Inflammatory macrophage treated with lipopolysaccharide for 1 hour (primary cell): ENCODE measurements around the gene ZFP62.

Experiments
- DNase-seq, 2 donors: peaks; one replicate each; pipeline ENCODE4 v3.0.0-alpha.2; 2020 to 2022

Gene ZFP62

DNA sequence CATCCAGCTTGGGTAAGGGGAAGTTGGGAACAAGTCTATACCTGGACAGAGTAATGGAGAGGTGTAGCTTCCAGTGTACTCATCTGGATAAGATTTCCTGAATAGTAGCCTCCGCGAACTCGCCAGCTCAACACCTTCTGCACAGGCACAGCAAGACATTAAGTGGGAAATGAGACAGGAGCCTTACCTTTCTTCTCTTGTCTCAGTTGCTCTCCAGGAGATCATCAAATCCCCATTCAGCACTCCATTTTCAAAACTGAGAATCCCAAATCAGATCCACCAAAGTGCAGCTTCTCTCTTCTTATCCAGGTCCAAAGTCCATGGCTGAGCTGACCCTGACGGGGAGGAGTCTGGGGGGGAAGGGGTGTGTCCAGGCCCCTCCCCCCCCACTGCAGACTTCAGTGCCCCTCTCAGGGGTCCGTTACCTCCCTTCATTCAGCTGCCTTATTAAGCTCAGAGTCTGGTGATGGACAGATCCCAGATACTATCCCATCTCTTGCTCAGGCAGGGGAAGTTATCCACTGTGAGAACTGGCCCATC lies 52.5 kb downstream of the ZFP62 start:
- DNase-seq = no peak

DNA sequence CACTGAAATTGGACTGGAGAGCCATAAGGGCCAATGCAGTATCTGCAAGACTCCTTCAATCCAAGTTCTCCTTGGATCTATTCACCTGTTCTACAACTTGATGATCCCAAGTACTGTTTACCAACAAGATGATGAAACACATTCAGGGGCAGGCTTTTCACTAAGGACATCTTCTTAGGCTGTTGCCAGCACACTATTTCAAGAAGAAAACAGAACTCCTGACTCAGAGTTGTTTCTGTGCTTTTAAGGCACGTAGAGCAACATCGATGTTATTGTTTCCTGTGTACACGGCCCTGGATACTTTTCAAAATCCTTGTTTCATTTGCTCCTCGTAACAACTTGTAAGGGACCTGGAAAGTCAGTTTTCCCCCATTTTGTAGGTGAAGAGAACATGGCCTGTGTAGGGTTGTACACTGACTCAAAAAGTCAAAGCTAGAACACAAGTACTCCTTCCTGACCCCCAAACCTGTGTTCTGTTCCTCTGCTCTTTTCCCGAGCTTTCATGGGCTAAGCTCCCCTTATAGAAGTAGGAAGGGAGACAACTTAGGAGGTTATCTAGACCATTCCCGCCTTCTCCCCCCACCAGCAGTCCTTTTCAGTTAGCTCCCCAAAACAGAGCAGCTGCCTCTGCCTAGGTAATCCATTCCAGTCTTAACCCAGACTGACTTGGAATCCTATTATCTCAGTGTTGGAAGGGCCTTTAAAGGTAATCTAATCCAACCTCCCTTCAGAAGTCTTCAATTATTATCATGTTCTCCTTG lies 53.2 kb downstream of the ZFP62 start:
- DNase-seq = no peak

DNA sequence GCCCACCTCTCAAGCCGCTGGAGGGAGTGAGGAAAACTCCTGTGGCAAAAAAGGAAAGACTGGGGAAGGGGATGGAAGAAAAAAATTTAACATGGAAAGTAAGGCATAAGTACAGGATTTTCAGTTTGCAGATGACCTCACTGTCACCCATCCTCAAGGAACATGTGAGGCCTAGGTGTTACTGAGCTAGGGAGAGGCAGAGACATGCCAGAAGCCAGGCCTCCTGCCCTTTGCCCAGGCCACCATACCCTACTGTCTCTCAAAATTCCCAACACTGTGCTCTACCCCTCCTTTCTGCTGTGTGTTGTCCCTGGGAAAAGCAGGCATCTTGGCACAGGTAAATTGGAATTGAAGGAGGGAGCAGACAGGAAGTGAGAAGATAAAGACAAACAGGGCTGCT lies 54.0 kb downstream of the ZFP62 start:
- DNase-seq = no peak

DNA sequence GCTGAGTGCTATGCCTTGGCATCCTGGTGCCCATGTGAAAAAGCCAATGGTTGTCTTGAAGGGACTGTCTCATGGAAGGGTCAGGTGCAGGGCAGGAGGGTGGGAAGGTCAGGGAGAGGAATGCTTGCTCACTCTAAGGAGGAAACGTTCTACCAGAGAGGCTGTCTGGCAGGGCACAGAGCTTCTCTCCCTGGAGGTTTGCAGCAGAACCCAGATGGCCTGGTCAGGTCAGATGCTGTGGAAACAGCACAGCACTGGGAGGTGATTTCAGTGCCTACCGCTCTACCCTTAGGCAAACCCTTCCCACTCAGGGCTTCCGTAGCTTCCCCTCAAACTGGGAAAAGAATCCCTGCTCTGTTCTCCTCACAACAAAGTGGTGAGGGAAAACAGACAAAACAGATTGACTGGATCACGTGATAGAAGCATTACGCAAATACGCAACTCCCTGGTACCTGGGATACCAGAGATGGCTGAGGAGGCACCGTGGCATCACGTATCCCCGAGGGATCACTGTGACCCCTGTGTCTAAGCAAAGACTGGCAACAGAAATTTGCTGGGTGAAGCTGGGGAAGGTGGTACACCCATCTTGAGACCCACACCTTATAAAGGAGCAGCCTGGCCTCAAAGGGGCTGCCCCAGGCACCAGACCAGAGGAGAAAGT lies 54.6 kb downstream of the ZFP62 start:
- no peak for DNase-seq

DNA sequence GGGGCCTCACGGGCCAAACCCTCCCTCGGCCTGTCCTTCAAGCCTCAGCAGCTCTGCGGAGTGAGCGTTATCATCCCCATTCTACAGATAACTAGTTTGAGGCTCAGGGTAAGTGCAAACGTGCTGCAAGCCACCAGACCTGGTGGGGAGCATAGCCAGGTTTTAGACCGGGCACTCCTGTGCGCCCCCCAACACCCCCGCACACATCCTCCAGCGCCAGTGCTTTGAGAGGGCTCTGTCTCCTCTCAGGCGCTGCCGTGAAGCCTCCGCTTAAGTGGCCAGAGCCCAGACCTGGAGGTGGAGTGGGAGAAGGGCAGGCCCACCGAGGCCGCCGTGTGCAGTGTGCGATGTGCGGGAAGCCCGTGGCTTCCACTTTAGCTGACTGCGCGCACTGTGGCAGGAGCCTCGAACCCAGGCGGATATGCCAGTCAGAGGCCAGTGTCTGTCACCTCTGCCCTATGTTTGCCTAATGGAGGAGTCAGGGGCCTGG lies 56.9 kb downstream of the ZFP62 start:
- no peak for DNase-seq

DNA sequence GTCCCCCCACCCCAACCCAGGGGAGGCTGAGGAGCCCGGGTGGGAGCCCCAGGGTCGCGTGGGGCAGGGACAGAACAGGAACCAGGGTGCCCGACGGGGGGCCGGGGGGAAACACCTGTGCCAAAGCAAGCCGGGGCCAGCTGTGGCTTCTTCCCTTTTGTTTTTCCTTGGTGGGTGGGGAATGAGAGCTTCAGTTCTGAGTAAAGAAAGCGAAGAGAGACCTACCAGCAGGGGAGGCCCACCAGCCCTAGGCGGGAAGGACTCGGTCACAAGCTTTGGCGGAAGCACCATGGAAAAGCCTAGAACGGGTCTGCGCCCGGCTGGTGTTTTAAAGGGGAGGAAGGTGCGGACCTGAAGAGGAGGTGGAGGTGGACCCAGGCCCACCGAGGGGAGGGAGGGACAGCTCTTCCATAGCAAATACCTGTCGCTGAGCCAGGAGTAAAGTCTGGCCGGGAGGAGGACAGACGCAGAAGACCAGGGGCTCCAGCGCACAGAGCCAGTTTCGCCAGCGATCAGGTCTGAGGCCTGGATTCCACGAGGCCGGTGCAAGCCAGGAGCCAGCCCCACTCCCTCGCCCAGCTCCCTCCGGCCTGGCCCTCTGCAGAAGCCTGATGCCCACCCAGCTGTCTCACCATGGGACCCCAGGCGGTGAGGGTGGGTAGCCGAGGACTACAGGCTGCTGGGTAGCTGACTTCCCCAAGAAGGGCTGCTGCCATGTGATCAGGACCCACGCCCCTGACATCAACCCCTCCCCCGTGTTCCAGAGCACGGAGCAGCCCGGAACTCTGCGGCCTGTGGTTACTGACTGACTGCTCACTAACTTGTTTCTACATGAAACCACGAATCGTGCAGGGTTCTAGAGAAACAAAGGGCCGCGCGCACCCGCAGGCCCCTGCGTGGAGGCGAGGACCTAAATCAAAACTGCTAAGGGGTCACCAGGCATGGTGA lies 57.6 kb downstream of the ZFP62 start:
- DNase-seq = peak; percentile 84 to 89

DNA sequence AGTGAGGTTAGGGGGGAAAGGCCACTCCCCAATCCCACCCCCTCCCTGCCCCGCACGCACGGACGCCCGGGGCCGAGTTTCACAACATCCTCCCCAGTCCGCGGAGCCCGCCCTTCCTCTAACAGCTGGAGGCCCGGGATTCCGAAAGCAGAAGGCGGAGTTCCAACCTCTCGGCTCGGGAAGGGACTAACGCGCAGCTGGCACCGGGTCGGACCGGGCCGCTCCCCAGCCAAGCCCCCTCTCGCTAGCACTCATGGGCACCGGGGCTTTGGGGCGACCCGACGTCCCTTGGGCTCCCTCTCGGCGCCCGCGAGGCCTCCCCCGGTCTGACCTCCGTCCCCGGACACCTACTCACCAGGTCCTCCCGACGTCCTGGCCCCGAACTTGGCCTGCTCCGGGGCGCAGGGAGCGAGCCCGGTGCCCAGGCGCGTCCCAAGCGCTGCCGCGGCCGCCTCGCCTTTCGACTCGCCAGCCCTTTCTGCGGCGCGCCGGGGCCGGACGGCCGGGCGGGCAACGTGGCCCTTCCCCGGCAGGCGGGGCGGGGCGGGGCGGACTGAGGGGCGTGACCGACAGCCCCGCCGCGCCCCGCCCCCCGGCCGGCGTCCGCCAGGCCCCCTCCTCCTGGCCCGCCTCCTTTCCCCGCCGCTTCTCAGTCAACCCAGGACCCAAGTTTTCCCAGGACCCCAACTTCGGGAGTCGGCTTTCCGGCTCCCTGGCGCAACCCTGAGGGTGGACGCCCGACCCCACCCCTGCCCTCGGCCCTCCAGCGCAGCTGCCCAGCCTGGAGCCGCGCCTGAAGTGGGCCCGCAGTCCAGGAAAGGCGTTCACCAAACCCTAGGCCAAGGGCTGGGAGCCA lies 58.5 kb downstream of the ZFP62 start, which contains the start of gene MGAT1:
TSS of gene MGAT1 (minus strand) at position 482 of the 856 bp plus-strand sequence. CDS start 9,835 bp downstream, outside the sequence.
- peak; percentile 71 to 80 for DNase-seq

DNA sequence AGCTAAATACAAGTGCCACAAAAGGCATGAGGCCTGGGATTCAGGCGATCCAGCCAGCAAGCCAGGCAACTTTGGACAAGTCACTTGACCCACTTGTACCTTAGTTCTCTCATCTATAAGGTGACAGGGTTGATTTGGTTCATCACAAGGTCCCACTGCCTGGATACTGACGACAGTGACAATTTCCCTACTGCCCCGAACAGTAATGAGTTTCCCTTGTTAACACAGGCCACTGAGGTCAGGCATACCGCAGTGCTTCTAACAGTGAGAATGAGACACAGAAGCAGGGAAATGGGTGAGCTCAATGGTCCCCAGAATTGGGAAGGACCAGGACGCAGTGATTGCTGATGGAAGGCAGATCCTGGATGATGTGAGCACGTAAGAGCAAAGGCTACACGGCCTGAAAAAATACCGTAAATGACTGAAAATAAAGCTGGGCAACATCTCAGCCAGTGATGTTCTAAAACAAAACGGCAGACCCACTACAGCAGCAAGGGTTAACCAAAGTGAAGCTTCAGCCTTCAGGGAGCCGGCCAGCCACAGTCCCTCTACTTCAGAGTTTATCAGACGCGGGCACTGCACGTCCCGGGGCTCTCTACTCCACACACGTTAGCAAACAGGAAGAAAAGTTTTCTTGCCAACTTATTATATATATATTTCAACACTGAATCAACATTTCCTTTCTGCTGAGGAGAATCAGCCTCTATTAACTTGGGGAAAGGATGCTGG lies 59.3 kb downstream of the ZFP62 start:
- no peak for DNase-seq

DNA sequence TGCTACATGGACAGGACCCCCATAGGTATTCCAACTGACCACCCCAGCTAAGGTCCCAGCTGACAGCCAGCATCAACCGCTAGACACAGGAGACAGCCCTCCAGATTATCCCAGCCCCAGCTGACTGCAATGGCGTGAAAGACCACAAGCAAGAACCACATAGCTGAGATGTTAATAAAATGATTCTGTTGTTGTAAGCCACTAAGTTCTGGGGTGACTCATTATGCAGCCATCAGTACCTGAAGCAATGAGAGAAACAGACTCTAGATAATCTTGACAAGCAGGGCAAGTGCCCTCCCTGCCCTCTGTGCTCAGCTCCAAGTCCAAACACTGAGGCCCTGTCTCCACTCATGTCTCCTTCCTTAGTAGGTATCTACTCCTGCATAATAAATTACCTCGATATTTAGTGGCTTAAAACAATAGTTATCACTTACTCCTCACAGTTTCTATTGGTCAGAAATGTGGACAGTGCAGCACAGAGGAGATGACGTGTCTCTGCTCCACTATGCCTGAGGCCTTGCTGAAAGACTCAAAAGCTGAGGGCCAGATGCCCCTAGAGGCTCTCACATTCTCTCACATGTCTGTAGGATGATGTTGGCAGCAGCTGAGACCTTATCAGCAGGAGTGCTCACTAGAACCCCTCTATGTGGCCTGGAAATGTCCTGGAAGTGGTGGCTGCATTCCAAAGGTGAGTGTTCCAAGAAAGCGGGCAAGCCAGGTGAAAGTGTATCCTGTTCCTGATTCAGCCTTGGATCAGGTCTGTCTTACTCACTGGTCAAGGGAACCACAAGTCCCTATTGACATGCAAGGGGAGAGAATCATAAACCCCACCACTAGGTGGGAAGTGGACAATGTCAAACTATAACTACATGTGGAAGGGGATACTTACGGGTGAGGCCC lies 60.9 kb downstream of the ZFP62 start:
- DNase-seq = no peak

DNA sequence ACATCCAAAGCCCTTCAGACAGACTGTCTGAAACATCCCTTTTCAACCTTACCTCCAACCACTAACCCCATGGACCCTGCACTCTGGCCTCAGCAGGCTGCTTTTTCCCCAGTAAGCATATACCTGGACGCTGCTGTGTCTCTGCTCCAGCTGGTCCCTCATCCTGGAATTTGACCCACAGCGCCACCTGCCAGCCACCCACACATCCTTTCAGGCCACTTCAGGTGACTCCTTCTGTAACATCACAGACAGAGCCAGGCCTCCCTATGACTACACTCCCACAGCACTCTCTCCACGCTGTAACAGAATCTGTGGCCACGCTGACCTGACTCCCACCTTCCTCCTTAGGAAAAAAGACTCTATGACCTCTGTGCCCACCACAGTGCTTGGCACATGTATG lies 61.9 kb downstream of the ZFP62 start:
- no peak for DNase-seq

DNA sequence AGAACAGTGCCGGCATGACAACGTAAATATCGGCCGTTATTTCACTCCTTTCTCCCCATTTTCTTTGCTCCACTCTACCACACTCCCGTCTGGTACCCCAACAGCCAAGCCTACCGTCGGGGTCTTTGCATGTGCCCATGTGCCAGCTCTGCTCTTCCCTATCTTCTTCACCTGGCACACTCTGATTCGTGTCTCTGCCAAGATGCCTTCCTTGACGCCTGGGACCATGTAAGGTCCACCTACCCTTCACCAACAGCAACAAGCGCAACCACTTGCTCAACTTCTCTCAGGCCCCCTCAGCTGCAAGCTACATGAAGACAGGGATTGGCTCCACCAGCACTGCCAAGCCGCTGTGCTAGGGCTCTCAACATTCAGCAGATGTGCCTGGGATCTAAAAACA lies 62.9 kb downstream of the ZFP62 start:
- DNase-seq = no peak
